ENCODE results near the gene ARPC5L. TPM values are rescaled to one million over a fixed set of nuclear protein-coding genes. Genes with fewer than 3 reads are reported as not detected.

The ARPC5L gene
- total and polyA plus RNA-seq, 9 of the 15 experiments (the other 6 are each of a cell fraction or from before 2014, with no cell fraction given), result 25.4 to 113 (median 63.8) TPM

GRCh38 chr9:124858330-124859046, 3.4 kb upstream of the ARPC5L start (continued):
- TF ChIP-seq RBFOX2 (IDR thresholded peaks at IDR 0.05; ENCODE audit: low read depth, low read length) (peak; percentile 77), USF1 (CRISPR knock-in tag; IDR thresholded peaks at IDR 0.05) (peak; percentile 56; the same call in 1 of the 2 replicates)

GRCh38 chr9:124859803-124860581, 1.9 kb upstream of the ARPC5L start:
- peaks cover 59% of the 10 kb centered on the region for H3K36me3 ChIP-seq (ENCODE audit: control insufficient read depth, insufficient read depth, low read length)
- POLR2A ChIA-PET, result interaction anchor here (0.6 to 2.9 kb wide), 10 partner anchors 8 to 95 kb away, joined by 3 to 39 read pairs (median 6); partner anchors contain the start of genes NR6A1 and WDR38
- H3K9me1 ChIP-seq (ENCODE audit: control insufficient read depth, insufficient read depth, low read length), result peaks cover 15% of the 10 kb centered on the region
- H3K9me3 ChIP-seq (replicated peaks; ENCODE audit: control insufficient read depth, insufficient read depth, low read depth, low read length), result no peaks in the 10 kb centered on the region; the same call in 1 of the 2 replicates
- peaks cover 59% of the 10 kb centered on the region for H3K79me2 ChIP-seq (ENCODE audit: control insufficient read depth, insufficient read depth, low read length)
- CTCF ChIA-PET (ENCODE audit: low intra/inter-chr PET ratio), result interaction anchor here (0.9 to 1.1 kb wide), 2 partner anchors 65 to 148 kb away, joined by 3 read pairs; no protein-coding TSS in a partner anchor
- no peak for ATAC-seq
- no peaks in the 10 kb centered on the region for H3K27me3 ChIP-seq (ENCODE audit: control insufficient read depth in 2 of 2, insufficient read depth in 2 of 2, low read length in 2 of 2)
- in situ Hi-C loops (cut with MboI) (loop anchor here (10.0 kb wide), 1 partner anchor 285 kb away; the partner anchor contains the start of gene SCAI), intact Hi-C loops (cut with micrococcal nuclease) (loop anchor here (5.0 kb wide), 1 partner anchor 32 kb away; no protein-coding TSS in a partner anchor)
- H3K4me2 ChIP-seq (ENCODE audit: insufficient read depth, low read length), result peak overlapping the region; percentile 98
- BruUV-seq (replicated peaks), result no TSS peak
- no peak for FAIRE-seq
- no peak overlapping the region for H2AFZ ChIP-seq (ENCODE audit: low read depth, low read length)
- H3K27ac ChIP-seq (ENCODE audit: extremely low read depth, low read depth, low read length), result peak overlapping the region; percentile 94
- peaks cover 22 to 53% of the 10 kb centered on the region in 2 experiments for H3K4me1 ChIP-seq (replicated peaks in 1 of 2; ENCODE audit: control insufficient read depth in 2 of 2, insufficient read depth in 2 of 2, low read length in 2 of 2)
- H3K4me3 ChIP-seq, result peak overlapping the region; percentile 99
- no peak for DNase-seq (ENCODE audit: extremely low read depth in 1 of 4, low spot score in 3 of 4)
- 24% methylated on average over 10 of the region's 10 CpGs for WGBS (ENCODE audit: insufficient coverage, low coverage, missing lambda C conversion rate)
- peak overlapping the region; percentile 97 to 100 for H3K9ac ChIP-seq (ENCODE audit: insufficient read depth in 1 of 2, low read depth in 2 of 2, low read length in 2 of 2)
- H4K20me1 ChIP-seq (replicated peaks; ENCODE audit: control insufficient read depth, insufficient read depth, low read length), result peaks cover 51% of the 10 kb centered on the region
- peak; percentile 53; the same call in 1 of the 2 replicates for TF ChIP-seq ARID4B (CRISPR knock-in tag; IDR thresholded peaks at IDR 0.05)
